Muscle of leg (tissue), 11 donors: ENCODE data around the gene TBC1D1. TPM values are rescaled to one million over a fixed set of nuclear protein-coding genes. Genes with fewer than 3 reads are reported as not detected.
A peak's percentile ranks its signal among the peaks of the same experiment; 100 is the strongest.

Experiments
- DNase-seq: peaks from one replicate; pipeline ENCODE4 v3.0.0; 2013
- H3K27ac ChIP-seq: one replicate; pipeline ENCODE4 v1.5.1; 2013; ENCODE audit warnings: mild to moderate bottlenecking, low read length, control low read depth
- H3K27me3 ChIP-seq: one replicate; pipeline ENCODE4 v1.6.1; 2013; ENCODE audit warnings: low read length; ENCODE audit not compliant: control insufficient read depth, insufficient read depth
- H3K36me3 ChIP-seq: one replicate; pipeline ENCODE4 v1.6.1; 2013; ENCODE audit warnings: low read length; ENCODE audit not compliant: control insufficient read depth, insufficient read depth
- H3K4me1 ChIP-seq: one replicate; pipeline ENCODE4 v1.6.1; 2013; ENCODE audit warnings: low read length; ENCODE audit not compliant: control insufficient read depth, insufficient read depth
- H3K4me3 ChIP-seq: one replicate; pipeline ENCODE4 v1.5.1; 2013; ENCODE audit warnings: low read length, control low read depth
- H3K9me3 ChIP-seq: replicated peaks from 2 replicates; pipeline ENCODE4 v1.6.1; 2013; ENCODE audit warnings: low read depth, low read length; ENCODE audit not compliant: control insufficient read depth
- WGBS: methylation state at CpG from one replicate; pipeline ENCODE4 v1.1.5; 2013; ENCODE audit warnings: missing lambda C conversion rate; ENCODE audit not compliant: insufficient coverage; 5-methylcytosine and 5-hydroxymethylcytosine counted together
- polyA plus RNA-seq, 8 donors: library from polyadenylated mRNA; unstranded; fragments of 120-200 nt; gene quantifications; one replicate each; pipeline versions ENCODE4 v1.2.1 to v1.2.3, GENCODE V29; 2013; ENCODE audit warnings: inconsistent platforms in 1 of 8, low replicate concordance in 1 of 8; ENCODE audit not compliant: insufficient read length in 8 of 8, insufficient read depth in 1 of 8
- total RNA-seq: library from RNA; stranded (reverse); fragments of 120-200 nt; gene quantifications from one replicate; pipeline ENCODE4 v1.2.4, GENCODE V29; 2013

The TBC1D1 gene
- total and polyA plus RNA-seq, 9 donors, result 38.0 to 85.3 (median 55.3) TPM

DNA sequence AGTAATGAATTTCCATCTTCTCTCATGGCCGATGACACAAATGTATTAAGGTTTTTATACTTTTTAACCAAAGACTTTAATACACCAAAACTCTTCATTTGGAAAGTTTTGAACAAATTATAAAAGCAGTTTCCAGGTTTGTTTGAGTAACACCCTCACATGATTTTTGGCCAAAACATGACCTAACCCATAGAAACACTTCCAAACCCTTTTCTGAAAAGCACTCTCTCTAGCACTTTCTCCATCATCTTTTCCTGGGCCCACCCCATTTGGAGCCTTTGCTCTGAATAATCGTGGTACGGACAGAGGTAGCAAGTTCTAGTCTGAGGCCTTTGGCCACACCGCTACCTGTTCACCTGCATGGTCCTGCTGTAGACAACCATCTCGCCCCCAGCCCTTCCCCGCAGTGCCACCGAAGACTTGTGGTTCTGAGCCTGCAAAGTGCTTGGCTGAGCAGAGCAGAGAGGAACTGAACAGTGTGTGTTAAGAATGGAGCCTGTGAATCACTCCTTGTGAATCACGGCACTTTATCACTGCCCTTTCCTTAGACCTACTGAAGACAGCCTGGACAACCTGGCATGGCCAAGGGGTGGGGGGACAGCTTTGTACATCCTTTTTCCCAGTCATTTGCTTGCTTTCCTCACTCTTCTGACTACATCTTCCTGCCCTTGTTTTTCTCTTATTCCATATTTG is 251.1 kb downstream of the TBC1D1 start:
- peaks cover 5% of the 10 kb centered on the region for H3K4me1 ChIP-seq
- no peak overlapping the region for H3K4me3 ChIP-seq
- H3K27ac ChIP-seq, result no peak overlapping the region
- 87% methylated on average over 5 of the region's 8 CpGs for WGBS
- peak; percentile 53 for DNase-seq
- H3K27me3 ChIP-seq, result no peaks in the 10 kb centered on the region
- H3K9me3 ChIP-seq, result no peaks in the 10 kb centered on the region
- peaks cover 21% of the 10 kb centered on the region for H3K36me3 ChIP-seq

DNA sequence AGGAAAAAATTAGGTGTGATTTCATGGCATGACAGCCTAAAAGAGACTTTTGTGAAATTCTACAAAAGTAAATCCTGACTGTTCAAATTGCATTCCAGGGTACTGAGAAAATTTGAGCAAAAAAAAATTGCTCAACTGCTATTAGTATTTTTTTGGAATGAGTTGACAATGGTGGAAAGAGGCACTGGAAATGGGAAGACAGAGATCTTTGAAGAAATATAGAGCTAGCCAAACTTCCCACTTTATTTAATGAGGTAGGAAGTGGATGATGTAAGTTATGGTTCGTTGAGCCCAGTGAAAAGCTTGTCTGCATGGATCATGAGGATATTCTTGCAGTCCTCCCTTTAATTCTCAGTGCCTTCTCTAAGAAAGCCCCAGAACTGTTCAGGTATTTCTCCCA is 253.1 kb downstream of the TBC1D1 start:
- no CpG with 5 or more reads among the region's 1 CpG for WGBS
- peaks cover 12% of the 10 kb centered on the region for H3K36me3 ChIP-seq
- peak; percentile 63 for DNase-seq

DNA sequence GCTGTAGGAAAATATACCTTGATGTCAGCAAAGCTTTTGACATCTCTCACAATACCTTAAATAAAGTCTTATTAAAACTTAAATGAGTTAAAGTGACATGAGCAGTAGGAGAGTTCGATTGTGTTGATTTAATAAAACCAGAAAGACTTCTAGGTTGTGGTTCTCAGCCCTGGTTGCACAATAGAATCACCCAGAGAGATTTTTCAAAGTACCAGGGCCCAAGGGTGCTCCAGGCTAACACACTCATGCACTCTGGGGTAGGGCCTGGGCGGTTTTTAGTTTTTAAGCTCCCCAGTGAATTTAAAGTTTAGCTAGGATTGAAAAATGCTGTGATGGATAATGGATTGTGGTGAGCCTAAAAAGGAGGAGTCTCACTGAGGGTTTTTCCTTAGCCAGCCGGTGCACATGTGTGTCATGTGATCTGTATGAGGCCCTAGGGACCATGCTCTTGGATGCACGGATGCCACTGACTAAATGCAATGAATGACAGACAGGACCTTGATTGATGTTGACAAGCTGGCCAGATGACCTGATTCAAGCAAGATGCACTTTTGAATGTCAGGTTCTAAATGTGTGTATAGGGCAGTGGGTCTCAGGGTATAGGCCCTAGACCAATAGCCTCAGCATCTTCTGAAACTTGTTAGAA is 254.3 kb downstream of the TBC1D1 start:
- Histone ChIP-seq H3K4me3 (no peak overlapping the region), H3K4me1 (peaks cover 15% of the 10 kb centered on the region), H3K27me3 (no peaks in the 10 kb centered on the region), H3K36me3 (peaks cover 4% of the 10 kb centered on the region), H3K9me3 (no peaks in the 10 kb centered on the region), H3K27ac (no peak overlapping the region)
- DNase-seq, result no peak
- 39% methylated on average over 4 of the region's 4 CpGs for WGBS

More for the DNA sequence above, 253.1 kb downstream of the TBC1D1 start:
- peaks cover 5% of the 10 kb centered on the region for H3K4me1 ChIP-seq
- no peaks in the 10 kb centered on the region for H3K27me3 ChIP-seq
- no peaks in the 10 kb centered on the region for H3K9me3 ChIP-seq
- no peak overlapping the region for H3K4me3 ChIP-seq
- peak overlapping the region; percentile 21 for H3K27ac ChIP-seq

DNA sequence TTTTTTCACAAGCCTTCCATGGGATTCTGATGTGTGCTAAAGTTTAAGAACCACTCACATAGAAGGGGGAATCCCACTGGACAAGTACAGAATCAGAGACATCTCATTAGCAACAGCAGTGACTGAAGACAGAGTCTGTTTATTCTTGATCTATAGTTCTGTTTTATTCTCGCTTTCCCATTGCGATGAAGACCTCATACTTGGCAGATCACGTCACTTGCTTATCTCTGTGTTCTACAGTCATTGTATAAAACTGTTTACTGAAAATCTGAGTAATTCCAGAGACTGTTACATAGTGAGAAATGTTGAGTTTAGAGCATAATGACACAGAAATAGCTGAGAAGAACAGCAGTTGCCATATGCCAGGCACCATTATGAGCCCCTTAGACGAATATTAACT is 254.9 kb downstream of the TBC1D1 start:
- H3K9me3 ChIP-seq, result no peaks in the 10 kb centered on the region
- no peak overlapping the region for H3K27ac ChIP-seq
- 80% methylated on average over 1 of the region's 4 CpGs for WGBS

GRCh38 chr4:38146383-38146782 is 255.5 kb downstream of the TBC1D1 start:
- Histone ChIP-seq H3K4me1 (peaks cover 23% of the 10 kb centered on the region), H3K36me3 (peaks cover 2% of the 10 kb centered on the region), H3K9me3 (no peaks in the 10 kb centered on the region), H3K4me3 (no peak overlapping the region), H3K27ac (no peak overlapping the region), H3K27me3 (no peaks in the 10 kb centered on the region)
- no peak for DNase-seq
- WGBS, result no CpG with 5 or more reads among the region's 2 CpGs

More for the DNA sequence above, 254.9 kb downstream of the TBC1D1 start:
- DNase-seq, result peak; percentile 71
- peaks cover 20% of the 10 kb centered on the region for H3K4me1 ChIP-seq
- no peak overlapping the region for H3K4me3 ChIP-seq
- H3K36me3 ChIP-seq, result peaks cover 2% of the 10 kb centered on the region
- no peaks in the 10 kb centered on the region for H3K27me3 ChIP-seq

DNA sequence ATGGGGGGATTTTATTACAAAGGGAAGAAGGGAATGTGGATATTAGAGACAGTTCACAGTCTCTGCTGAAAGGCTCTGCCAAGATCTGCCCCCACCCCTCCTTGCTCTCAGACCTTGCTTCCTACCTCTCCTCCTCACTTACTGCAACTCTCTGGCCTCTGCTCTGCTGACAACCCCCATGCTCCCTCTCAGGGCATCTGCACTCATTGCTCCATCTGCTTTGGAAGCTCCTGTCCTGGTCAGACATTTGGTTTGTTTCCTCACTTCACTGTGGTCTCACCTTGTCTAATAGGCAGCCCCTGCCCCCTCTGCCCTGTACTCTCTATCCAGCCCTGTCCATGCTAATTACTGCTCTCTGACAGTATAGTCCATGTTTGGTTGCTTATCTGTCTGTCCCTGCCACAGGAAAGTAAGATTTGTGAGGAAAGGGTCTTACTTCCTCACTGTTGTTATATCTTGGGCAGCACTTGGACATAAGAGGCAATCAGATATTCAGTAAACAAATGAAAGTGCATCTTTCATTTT is 258.6 kb downstream of the TBC1D1 start:
- no peaks in the 10 kb centered on the region for H3K27me3 ChIP-seq
- H3K4me1 ChIP-seq, result peaks cover 47% of the 10 kb centered on the region
- H3K36me3 ChIP-seq, result no peaks in the 10 kb centered on the region
- no peak for DNase-seq
- H3K27ac ChIP-seq, result peak overlapping the region; percentile 62
- H3K4me3 ChIP-seq, result no peak overlapping the region
- H3K9me3 ChIP-seq, result no peaks in the 10 kb centered on the region

GRCh38 chr4:38149997-38150671 is 259.2 kb downstream of the TBC1D1 start:
- peak; percentile 81 for DNase-seq

DNA sequence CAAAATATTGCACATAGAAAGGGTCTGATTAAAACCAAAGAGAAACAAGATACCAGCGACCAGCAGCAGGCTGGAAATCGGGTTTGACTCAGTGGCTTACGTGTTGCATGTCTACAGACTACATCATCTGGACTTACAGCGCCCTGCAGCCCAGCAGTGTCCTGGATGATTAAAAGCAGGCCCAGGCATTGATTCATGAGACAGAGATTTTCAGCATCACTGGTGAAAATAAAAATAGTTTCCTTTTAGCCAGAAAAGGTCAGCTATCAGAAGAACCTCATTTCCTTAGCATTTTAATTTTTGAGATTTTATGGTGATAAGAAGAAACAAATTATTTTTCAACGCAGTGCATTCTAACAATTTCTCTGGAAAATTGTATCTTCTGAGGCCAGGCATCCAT is 259.9 kb downstream of the TBC1D1 start:
- no peak overlapping the region for H3K4me3 ChIP-seq
- no peaks in the 10 kb centered on the region for H3K9me3 ChIP-seq
- no peaks in the 10 kb centered on the region for H3K36me3 ChIP-seq
- no peaks in the 10 kb centered on the region for H3K27me3 ChIP-seq
- H3K27ac ChIP-seq, result no peak overlapping the region
- 56% methylated on average over 4 of the region's 5 CpGs for WGBS
- peaks cover 54% of the 10 kb centered on the region for H3K4me1 ChIP-seq
- no peak for DNase-seq

More at GRCh38 chr4:38149997-38150671, 259.2 kb downstream of the TBC1D1 start:
- Histone ChIP-seq H3K4me3 (no peak overlapping the region), H3K27ac (peak overlapping the region; percentile 62), H3K4me1 (peaks cover 52% of the 10 kb centered on the region), H3K27me3 (no peaks in the 10 kb centered on the region), H3K9me3 (no peaks in the 10 kb centered on the region), H3K36me3 (no peaks in the 10 kb centered on the region)
- WGBS, result no CpG with 5 or more reads among the region's 8 CpGs

DNA sequence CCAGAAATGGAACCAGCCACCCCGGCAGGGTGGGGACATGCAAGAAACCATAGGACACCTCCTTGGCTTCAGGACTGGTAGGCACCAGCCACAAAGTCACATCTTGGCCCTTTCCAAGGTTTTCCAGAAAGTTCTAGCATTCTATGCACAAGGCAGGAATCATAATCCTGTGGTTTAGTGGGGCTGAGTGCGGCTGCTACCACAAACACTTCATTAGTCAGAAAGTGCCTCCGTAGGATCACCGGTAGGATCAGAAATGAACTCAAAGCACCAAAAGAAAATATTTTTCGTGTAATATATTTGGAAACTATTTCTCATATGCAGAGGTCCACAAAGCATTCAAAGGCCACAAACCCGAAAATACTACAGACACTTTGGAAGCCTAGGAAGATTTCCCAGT is 261.0 kb downstream of the TBC1D1 start:
- Histone ChIP-seq H3K27me3 (no peaks in the 10 kb centered on the region), H3K9me3 (no peaks in the 10 kb centered on the region), H3K4me3 (no peak overlapping the region), H3K4me1 (peaks cover 59% of the 10 kb centered on the region), H3K27ac (no peak overlapping the region), H3K36me3 (no peaks in the 10 kb centered on the region)
- DNase-seq, result no peak
- WGBS, result 93% methylated on average over 2 of the region's 6 CpGs

GRCh38 chr4:38152305-38152704 is 261.4 kb downstream of the TBC1D1 start:
- Histone ChIP-seq H3K27ac (no peak overlapping the region), H3K4me3 (no peak overlapping the region), H3K27me3 (no peaks in the 10 kb centered on the region), H3K4me1 (peaks cover 59% of the 10 kb centered on the region), H3K9me3 (no peaks in the 10 kb centered on the region), H3K36me3 (no peaks in the 10 kb centered on the region)
- WGBS, result no CpG with 5 or more reads among the region's 1 CpG
- DNase-seq, result no peak
